ENCODE measurements around the gene LRRC37A. TPM values are rescaled to one million over a fixed set of nuclear protein-coding genes. Genes with fewer than 3 reads are reported as not detected.
"Not testable (repeated sequence)": the region's sequence is repeated elsewhere in the genome, so short reads cannot be mapped to it uniquely, and the experiment has no call there.

LRRC37A gene
- polyA plus RNA-seq, 1 of the 3 experiments (the other 2 are of a cell fraction), result 1.6 TPM

DNA sequence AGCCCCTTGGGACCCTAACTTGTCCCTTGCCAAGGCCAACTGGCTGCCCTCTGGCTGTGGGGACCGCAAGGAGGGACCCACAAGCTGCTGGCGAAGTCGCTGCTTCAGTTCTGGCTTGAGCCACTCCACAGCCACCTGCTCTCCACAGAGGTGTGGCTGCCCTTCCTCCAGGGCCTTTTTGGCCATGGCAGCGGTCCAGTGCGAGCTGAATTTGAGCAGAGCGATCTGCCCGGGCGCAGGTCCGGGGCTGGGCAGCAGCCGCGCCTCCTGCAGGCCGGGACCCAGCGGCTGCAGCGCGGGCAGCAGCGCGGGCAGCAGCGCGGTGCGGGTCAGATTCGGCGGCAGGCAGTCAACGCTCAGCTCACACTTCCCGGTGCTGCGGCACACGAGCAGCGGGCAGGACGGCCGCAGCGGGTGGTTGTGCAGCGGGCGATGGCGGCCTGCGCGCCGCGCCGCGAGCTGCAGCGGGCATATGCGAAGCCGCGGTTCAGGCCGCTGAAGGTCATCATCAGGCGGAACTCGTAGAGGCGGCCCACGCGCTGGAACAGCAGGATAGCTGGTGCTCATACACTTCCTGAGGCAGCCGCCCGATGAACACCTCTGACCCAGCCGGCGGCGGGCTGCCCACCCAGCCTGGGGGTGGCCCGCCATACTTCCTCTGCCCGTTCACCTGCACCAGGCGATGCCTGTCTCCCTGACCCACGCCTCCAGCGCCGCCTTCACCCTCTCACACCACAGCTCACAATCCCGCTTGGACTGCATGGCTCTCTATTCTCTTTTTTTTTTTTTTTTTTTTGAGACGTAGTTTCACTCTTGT lies 34.9 kb upstream of the LRRC37A start:
- H3K36me3 ChIP-seq (replicated peaks in 1 of 2; ENCODE audit: control insufficient read depth in 1 of 2, insufficient read depth in 2 of 2, low read length in 1 of 2); H3K9me3 ChIP-seq; H2AFZ ChIP-seq (ENCODE audit: low read depth); H3K4me3 ChIP-seq (ENCODE audit: low read depth in 2 of 2, low read length in 1 of 2); H3K4me2 ChIP-seq; H4K20me1 ChIP-seq (ENCODE audit: insufficient read depth); H3K9ac ChIP-seq; H3K9me2 ChIP-seq; CTCF ChIA-PET; H3K27ac ChIP-seq (ENCODE audit: low read depth in 2 of 2, low read length in 1 of 2); H3K27me3 ChIP-seq (ENCODE audit: insufficient read depth); H3K4me1 ChIP-seq (ENCODE audit: control insufficient read depth in 1 of 2, insufficient read depth in 2 of 2, low read depth in 1 of 2, low read length in 1 of 2); DNase-seq; H3K79me2 ChIP-seq (ENCODE audit: insufficient read depth): not testable (repeated sequence)
- WGBS (ENCODE audit: low lambda C conversion rate), result 88% methylated on average over 11 of the region's 62 CpGs
- POLR2A ChIA-PET, result interaction anchor here (1.2 kb wide), 1 partner anchor 674 kb away, joined by 3 read pairs; no protein-coding TSS in a partner anchor
- peaks cover 19% of the 10 kb centered on the region for H3F3A ChIP-seq (replicated peaks; ENCODE audit: insufficient read depth)

DNA sequence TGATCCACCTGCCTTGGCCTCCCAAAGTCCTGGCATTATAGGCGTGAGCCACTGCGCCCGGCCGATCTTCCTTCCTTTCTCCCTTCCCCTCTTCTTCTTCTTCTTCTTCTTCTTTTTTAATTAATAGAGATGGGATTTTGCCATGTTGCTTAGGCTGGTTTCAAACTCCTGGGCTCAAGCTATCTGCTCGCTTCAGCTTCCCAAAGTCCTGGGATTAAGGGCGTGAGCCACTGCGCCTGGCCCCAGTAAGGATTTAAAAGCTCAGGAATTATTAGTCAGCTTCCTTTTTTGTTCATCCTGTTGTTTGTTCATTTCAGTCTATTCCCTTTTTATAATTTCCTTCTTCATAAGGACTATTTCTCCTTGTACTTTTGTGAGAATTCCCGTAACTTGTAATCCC lies 32.7 kb upstream of the LRRC37A start:
- no peaks in the 10 kb centered on the region for H3K27me3 ChIP-seq (ENCODE audit: insufficient read depth)
- peaks cover 5 to 6% of the 10 kb centered on the region in 2 experiments; a peak in 2 of 4 replicates for H3K4me1 ChIP-seq (ENCODE audit: control insufficient read depth in 1 of 2, insufficient read depth in 2 of 2, low read depth in 1 of 2, low read length in 1 of 2)
- no peak overlapping the region for H3K4me2 ChIP-seq
- H3K36me3 ChIP-seq (replicated peaks in 1 of 2; ENCODE audit: control insufficient read depth in 1 of 2, insufficient read depth in 2 of 2, low read length in 1 of 2), result no peaks in the 10 kb centered on the region
- H3K9ac ChIP-seq, result no peak overlapping the region
- peaks cover 8% of the 10 kb centered on the region; the same call in 1 of the 2 replicates for H3K79me2 ChIP-seq (ENCODE audit: insufficient read depth)
- POLR2A ChIA-PET, result interaction anchor here (1.0 kb wide), 1 partner anchor 677 kb away, joined by 3 read pairs; no protein-coding TSS in a partner anchor
- H2AFZ ChIP-seq (ENCODE audit: low read depth), result no peak overlapping the region
- H3K9me2 ChIP-seq, result no peaks in the 10 kb centered on the region
- no peaks in the 10 kb centered on the region for H4K20me1 ChIP-seq (ENCODE audit: insufficient read depth)
- no peak for DNase-seq
- 96% methylated on average over 8 of the region's 8 CpGs for WGBS (ENCODE audit: low lambda C conversion rate)
- no peaks in the 10 kb centered on the region for H3K9me3 ChIP-seq
- no peak overlapping the region for H3K4me3 ChIP-seq (ENCODE audit: low read depth in 2 of 2, low read length in 1 of 2)
- H3K27ac ChIP-seq (ENCODE audit: low read depth in 2 of 2, low read length in 1 of 2), result 0 out of 4 replicates have a peak overlapping the region, but pooled peaks of 1 of the 2 experiments have one; percentile 9
- TF ChIP-seq POLR2AphosphoS5 (IDR thresholded peaks at IDR 0.05; ENCODE audit: low read depth, low read length) (no peak), FOSL2 (IDR thresholded peaks at IDR 0.05; ENCODE audit: borderline replicate concordance, low read depth) (no peak), TAF1 (IDR thresholded peaks at IDR 0.05; ENCODE audit: borderline replicate concordance, low read depth, low read length) (no peak), TEAD4 (IDR thresholded peaks at IDR 0.05; ENCODE audit: borderline replicate concordance, insufficient read depth) (no peak), YY1 (IDR thresholded peaks at IDR 0.05; ENCODE audit: low read depth) (no peak), GATA2 (CRISPR knock-in tag; IDR thresholded peaks at IDR 0.05) (no peak), SIN3A (IDR thresholded peaks at IDR 0.05; ENCODE audit: borderline replicate concordance, low read depth, low read length) (no peak), NRF1 (IDR thresholded peaks at IDR 0.05; ENCODE audit: low read depth, low read length) (no peak), CHD2 (IDR thresholded peaks at IDR 0.05; ENCODE audit: low read length, partially characterized antibody) (no peak), EZH2phosphoT487 (IDR thresholded peaks at IDR 0.05; ENCODE audit: borderline replicate concordance, low read depth) (no peak), JUND (IDR thresholded peaks at IDR 0.05) (no peak), RXRA (IDR thresholded peaks at IDR 0.05; ENCODE audit: borderline replicate concordance, low read depth) (no peak), ELF1 (IDR thresholded peaks at IDR 0.05) (no peak)
- TF ChIP-seq, protein P1, sequence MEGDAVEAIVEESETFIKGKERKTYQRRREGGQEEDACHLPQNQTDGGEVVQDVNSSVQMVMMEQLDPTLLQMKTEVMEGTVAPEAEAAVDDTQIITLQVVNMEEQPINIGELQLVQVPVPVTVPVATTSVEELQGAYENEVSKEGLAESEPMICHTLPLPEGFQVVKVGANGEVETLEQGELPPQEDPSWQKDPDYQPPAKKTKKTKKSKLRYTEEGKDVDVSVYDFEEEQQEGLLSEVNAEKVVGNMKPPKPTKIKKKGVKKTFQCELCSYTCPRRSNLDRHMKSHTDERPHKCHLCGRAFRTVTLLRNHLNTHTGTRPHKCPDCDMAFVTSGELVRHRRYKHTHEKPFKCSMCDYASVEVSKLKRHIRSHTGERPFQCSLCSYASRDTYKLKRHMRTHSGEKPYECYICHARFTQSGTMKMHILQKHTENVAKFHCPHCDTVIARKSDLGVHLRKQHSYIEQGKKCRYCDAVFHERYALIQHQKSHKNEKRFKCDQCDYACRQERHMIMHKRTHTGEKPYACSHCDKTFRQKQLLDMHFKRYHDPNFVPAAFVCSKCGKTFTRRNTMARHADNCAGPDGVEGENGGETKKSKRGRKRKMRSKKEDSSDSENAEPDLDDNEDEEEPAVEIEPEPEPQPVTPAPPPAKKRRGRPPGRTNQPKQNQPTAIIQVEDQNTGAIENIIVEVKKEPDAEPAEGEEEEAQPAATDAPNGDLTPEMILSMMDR (IDR thresholded peaks at IDR 0.05), result no peak
- TF ChIP-seq, protein P2, sequence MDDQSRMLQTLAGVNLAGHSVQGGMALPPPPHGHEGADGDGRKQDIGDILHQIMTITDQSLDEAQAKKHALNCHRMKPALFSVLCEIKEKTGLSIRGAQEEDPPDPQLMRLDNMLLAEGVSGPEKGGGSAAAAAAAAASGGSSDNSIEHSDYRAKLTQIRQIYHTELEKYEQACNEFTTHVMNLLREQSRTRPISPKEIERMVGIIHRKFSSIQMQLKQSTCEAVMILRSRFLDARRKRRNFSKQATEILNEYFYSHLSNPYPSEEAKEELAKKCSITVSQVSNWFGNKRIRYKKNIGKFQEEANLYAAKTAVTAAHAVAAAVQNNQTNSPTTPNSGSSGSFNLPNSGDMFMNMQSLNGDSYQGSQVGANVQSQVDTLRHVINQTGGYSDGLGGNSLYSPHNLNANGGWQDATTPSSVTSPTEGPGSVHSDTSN (IDR thresholded peaks at IDR 0.05), result no peak
- TF ChIP-seq, protein P3, sequence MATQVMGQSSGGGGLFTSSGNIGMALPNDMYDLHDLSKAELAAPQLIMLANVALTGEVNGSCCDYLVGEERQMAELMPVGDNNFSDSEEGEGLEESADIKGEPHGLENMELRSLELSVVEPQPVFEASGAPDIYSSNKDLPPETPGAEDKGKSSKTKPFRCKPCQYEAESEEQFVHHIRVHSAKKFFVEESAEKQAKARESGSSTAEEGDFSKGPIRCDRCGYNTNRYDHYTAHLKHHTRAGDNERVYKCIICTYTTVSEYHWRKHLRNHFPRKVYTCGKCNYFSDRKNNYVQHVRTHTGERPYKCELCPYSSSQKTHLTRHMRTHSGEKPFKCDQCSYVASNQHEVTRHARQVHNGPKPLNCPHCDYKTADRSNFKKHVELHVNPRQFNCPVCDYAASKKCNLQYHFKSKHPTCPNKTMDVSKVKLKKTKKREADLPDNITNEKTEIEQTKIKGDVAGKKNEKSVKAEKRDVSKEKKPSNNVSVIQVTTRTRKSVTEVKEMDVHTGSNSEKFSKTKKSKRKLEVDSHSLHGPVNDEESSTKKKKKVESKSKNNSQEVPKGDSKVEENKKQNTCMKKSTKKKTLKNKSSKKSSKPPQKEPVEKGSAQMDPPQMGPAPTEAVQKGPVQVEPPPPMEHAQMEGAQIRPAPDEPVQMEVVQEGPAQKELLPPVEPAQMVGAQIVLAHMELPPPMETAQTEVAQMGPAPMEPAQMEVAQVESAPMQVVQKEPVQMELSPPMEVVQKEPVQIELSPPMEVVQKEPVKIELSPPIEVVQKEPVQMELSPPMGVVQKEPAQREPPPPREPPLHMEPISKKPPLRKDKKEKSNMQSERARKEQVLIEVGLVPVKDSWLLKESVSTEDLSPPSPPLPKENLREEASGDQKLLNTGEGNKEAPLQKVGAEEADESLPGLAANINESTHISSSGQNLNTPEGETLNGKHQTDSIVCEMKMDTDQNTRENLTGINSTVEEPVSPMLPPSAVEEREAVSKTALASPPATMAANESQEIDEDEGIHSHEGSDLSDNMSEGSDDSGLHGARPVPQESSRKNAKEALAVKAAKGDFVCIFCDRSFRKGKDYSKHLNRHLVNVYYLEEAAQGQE (IDR thresholded peaks at IDR 0.05; ENCODE audit: low read depth, low read length), result no peak
- TF ChIP-seq, protein P4, sequence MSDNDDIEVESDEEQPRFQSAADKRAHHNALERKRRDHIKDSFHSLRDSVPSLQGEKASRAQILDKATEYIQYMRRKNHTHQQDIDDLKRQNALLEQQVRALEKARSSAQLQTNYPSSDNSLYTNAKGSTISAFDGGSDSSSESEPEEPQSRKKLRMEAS (IDR thresholded peaks at IDR 0.05; ENCODE audit: low read depth), result no peak
- CTCF ChIA-PET, result interaction anchor here (0.8 to 1.3 kb wide), 3 partner anchors 24 to 676 kb away, joined by 3 to 4 read pairs (median 3); no protein-coding TSS in a partner anchor
- peaks cover 30% of the 10 kb centered on the region for H3F3A ChIP-seq (replicated peaks; ENCODE audit: insufficient read depth)

Measured in SK-N-SH (cell line).